ACHN (cell line): ENCODE results near the gene SMYD2.
A peak's percentile ranks its signal among the peaks of the same experiment; 100 is the strongest.

Source experiments
- DNase-seq: peaks from one replicate; pipeline ENCODE4 v3.0.0-alpha.2; 2015
- in situ Hi-C: cut with HindIII; loops from 2 replicates; pipeline ENCODE4 v1.10.0; 2017; ENCODE audit warnings: low sequenced_read_pairs, low pct_ligation_motif_present, low pct_unique_long_range_greater_than_20kb

SMYD2 gene

DNA sequence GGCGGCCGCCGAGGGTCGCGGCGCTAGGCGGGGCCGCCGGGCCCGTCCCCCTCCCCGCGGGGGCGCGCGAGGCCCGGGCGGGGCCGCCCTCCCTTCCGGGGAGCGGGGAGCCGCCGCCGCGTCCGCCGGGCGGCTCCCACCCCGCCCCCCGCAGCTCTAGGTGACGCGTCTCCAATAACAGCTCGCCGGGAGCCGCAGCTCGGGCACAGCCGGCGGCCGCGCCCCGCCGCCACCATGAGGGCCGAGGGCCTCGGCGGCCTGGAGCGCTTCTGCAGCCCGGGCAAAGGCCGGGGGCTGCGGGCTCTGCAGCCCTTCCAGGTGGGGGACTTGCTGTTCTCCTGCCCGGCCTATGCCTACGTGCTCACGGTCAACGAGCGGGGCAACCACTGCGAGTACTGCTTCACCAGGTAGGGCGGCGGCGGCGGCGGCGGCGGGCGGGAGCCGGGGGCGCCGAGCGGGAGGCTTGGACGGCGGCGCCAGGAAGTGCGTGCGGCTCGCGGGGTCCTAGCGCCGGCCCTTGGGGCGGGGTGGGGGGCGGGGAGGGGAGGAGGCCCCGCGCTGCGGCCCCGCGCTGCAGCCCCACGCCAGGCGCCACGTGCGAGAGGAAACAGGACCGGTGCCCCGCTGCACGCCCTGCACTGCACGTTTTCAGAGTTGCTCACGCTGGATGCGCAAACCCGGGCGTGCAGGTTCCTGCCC is at the start of gene SMYD2:
Gene SMYD2, plus strand, starts transcription at position 139 of the 699 bp plus-strand sequence. Its CDS starts 96 bp downstream, at position 235.
- in situ Hi-C loops: no loop called here

DNA sequence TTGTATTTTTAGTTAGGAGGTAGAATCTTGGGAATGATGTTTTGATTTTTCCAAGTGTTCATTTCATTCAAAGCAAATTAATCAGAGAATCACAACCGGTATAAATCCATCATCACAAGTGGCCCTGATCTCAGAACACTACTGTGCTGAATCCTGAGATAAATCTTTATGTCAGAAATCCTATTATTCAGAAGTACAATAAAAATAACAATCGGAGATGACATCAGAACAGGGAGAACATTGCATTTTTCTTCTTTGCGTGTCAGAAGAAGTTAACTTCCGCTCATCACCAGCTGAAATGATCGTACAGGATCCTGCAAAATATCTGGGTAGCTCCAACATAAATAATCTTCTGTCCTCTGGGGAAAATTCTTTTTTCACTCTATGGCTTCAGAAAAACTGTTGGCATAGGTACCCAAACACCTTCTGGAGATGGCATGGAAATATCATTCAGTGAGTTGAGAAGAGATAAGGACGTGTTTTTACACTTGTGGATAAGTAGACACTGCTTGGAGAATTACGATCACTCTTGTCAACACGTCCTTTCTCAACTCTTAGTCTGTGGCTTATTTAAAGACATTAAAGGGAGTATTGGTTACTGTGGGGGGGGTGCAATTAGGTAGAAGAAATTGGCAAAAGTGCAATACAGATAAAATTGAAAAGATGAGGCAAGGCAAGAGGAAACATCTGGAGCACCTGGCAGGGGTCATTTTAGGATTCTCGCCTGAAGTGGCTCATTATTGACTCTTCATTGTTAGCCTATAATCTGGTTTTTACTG is 46.9 kb upstream of the SMYD2 start:
- in situ Hi-C loops: no loop called here
- no peak for DNase-seq

More for the DNA sequence above, at the start of gene SMYD2:
- peak; percentile 77 for DNase-seq

DNA sequence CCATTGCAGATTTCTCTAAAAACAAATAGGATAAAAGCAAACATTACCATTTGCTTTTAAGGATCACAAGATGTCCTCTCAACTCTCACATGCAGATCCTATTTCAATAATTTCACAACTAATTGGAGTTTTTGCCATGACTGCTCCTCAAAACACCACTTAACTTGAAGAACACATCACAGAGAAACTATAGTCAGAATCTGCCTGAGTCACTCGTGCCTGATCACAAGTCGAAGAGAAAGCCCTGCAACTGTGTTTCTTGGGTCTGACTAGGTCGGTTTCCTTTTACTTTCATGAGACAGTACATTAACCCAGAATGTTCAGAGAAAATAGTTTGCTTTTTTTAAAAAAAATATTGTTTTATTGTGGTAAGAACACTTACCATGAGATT is 46.3 kb upstream of the SMYD2 start:
- no peak for DNase-seq
- in situ Hi-C loops: no loop called here

GRCh38 chr1:214236477-214236876 is 44.5 kb upstream of the SMYD2 start:
- DNase-seq: no peak
- in situ Hi-C loops: no loop called here

- in situ Hi-C loops: no loop called here
- DNase-seq: no peak
These were observed 39.9 kb upstream of the SMYD2 start for GRCh38 chr1:214241060-214241459.

DNA sequence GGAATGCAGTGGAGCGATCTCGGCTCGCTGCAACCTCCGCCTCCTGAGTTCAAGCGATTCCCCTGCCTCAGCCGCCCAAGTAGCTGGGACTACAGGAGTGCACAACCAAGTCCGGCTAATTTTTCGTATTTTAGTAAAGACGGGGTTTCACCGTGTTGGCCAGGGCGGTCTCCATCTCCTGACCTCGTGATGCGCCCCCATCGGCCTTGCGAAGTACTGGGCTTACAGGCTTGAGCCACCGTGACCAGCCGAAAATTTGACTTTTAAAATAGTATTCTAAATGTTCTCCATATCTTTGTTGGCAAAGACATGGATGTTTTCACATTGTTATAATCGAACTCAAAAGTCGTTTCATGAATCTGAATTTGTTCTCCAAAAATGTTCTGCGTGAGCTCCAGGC is 36.7 kb upstream of the SMYD2 start:
- in situ Hi-C loops: no loop called here
- DNase-seq: no peak

- no peak for DNase-seq
- in situ Hi-C loops: no loop called here
These were observed 36.1 kb upstream of the SMYD2 start for GRCh38 chr1:214244841-214245240.

DNA sequence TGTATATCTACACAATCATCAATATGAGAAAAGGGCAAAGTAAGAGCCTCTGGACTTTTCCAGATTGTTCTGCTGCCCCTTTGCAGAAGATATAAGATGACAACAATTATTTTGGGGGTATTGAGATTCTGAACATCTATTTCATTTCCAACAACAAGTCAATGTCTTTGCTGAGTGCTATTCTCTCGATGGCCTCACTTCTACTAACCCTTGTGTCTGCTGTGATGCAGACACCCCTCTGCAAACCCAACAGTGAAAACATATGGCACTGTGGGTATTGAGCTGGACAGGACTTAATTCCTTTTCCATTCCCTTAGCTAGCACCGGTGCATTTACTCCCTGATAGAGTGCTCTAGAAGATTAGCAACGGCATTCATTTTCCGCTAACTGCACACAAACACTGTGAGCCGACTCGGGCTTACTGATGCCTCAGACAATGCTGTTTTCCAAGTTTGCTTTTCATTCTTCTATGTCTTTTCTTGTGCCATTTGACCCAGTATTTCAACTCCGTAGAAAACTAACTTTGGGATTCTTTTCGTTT is 33.4 kb upstream of the SMYD2 start:
- in situ Hi-C loops: no loop called here
- no peak for DNase-seq

GRCh38 chr1:214248311-214249085 is 32.5 kb upstream of the SMYD2 start:
- in situ Hi-C loops: no loop called here
- no peak for DNase-seq

DNA sequence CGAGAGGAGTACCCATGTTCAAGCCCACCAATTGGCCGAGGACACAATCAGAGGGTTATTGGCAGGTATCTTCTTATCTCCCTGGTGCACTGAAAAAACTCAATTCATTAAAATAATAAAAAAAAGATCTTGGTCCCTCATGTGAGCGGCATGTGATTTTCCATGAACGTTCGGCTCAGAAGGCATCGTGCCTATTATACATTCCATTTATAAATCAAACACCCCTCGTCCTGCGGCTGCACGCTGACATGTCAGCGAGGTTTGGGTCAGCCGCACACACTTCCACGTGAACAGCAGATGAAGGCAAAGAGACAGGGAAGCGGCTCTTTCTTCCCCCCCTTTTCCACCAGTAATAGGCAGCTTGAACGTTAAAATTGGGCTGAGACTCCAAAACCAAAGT is 31.3 kb upstream of the SMYD2 start:
- no peak for DNase-seq
- in situ Hi-C loops: no loop called here

GRCh38 chr1:214251354-214251753 is 29.6 kb upstream of the SMYD2 start:
- in situ Hi-C loops: no loop called here
- no peak for DNase-seq

DNA sequence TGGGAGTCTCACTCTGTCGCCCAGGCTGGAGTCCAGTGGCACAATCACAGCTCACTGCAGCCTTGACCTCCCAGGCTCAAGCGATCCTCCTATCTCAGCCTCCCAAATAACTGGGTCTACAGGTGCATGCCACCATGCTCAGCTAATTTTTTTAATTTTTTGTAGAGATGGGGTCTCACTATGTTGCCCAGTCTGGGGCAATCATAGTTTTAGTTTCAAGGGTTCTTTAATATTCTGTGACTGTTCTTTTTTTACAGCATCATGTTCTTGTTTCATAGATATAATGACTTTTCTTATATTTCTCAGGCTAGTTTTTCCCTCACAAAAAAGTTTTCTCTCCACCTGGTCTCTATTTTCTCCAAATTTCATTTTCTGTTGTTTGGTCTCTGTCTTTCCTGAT is 25.4 kb upstream of the SMYD2 start:
- no peak for DNase-seq
- in situ Hi-C loops: no loop called here

GRCh38 chr1:214259353-214259977 is 21.5 kb upstream of the SMYD2 start:
- no peak for DNase-seq
- in situ Hi-C loops: no loop called here

- no peak for DNase-seq
- in situ Hi-C loops: no loop called here
These were observed 20.3 kb upstream of the SMYD2 start for GRCh38 chr1:214260561-214261205.

- in situ Hi-C loops: no loop called here
These were observed 19.5 kb upstream of the SMYD2 start for GRCh38 chr1:214261206-214262123.

GRCh38 chr1:214264196-214264595 is 16.8 kb upstream of the SMYD2 start:
- DNase-seq: no peak
- in situ Hi-C loops: no loop called here

More at GRCh38 chr1:214261206-214262123, 19.5 kb upstream of the SMYD2 start:
- DNase-seq: peak; percentile 77

GRCh38 chr1:214264976-214265375 is 16.0 kb upstream of the SMYD2 start:
- no peak for DNase-seq
- in situ Hi-C loops: no loop called here
